ENCODE data around the gene ZP2.
"Not testable (repeated sequence)": the region's sequence is repeated elsewhere in the genome, so short reads cannot be mapped to it uniquely, and the experiment has no call there.

ZP2 gene

GRCh38 chr16:21170116-21170515 lies 41.3 kb downstream of the ZP2 start:
- not testable (repeated sequence) for DNase-seq

GRCh38 chr16:21169249-21169981 lies 42.0 kb downstream of the ZP2 start:
- DNase-seq, result no peak

- no peak for DNase-seq
Measured at GRCh38 chr16:21167929-21168602, 43.3 kb downstream of the ZP2 start.

GRCh38 chr16:21167360-21167759 lies 44.0 kb downstream of the ZP2 start:
- DNase-seq, result no peak

GRCh38 chr16:21166561-21166961 lies 44.8 kb downstream of the ZP2 start:
- no peak for DNase-seq

GRCh38 chr16:21164521-21165168 lies 46.7 kb downstream of the ZP2 start:
- no peak for DNase-seq

- no peak for DNase-seq
Measured at GRCh38 chr16:21163576-21163975, 47.8 kb downstream of the ZP2 start.

- no peak for DNase-seq
Measured at GRCh38 chr16:21162661-21163151, 48.7 kb downstream of the ZP2 start.

- DNase-seq, result no peak
Measured at GRCh38 chr16:21161211-21161610, 50.2 kb downstream of the ZP2 start.

GRCh38 chr16:21160276-21160675 lies 51.1 kb downstream of the ZP2 start:
- no peak for DNase-seq

- no peak for DNase-seq
Measured at GRCh38 chr16:21159281-21159951, 52.0 kb downstream of the ZP2 start.

GRCh38 chr16:21158208-21159110 lies 52.9 kb downstream of the ZP2 start, which contains the start of gene LDAF1:
Gene LDAF1 (plus strand): TSS chr16:21158674. CDS start chr16:21161183, 2,509 bp downstream.
- peak; percentile 70 for DNase-seq

GRCh38 chr16:21157632-21158031 lies 53.7 kb downstream of the ZP2 start:
- DNase-seq, result no peak

GRCh38 chr16:21156767-21157467 lies 54.5 kb downstream of the ZP2 start:
- DNase-seq, result no peak

GRCh38 chr16:21156011-21156410 lies 55.4 kb downstream of the ZP2 start:
- DNase-seq, result not testable (repeated sequence)

GRCh38 chr16:21153124-21153729 lies 58.1 kb downstream of the ZP2 start:
- not testable (repeated sequence) for DNase-seq

GRCh38 chr16:21152160-21153030 lies 59.0 kb downstream of the ZP2 start:
- DNase-seq, result not testable (repeated sequence)

- no peak for DNase-seq
Measured at GRCh38 chr16:21150375-21151001, 60.9 kb downstream of the ZP2 start, which contains the start of gene DNAH3. Gene DNAH3 (minus strand): TSS chr16:21150846. CDS start chr16:21150319, 527 bp downstream.

All from T-helper 9 cell (primary cell).